Measurements from ENCODE around the gene ILF3. TPM values are rescaled to one million over a fixed set of nuclear protein-coding genes. Genes with fewer than 3 reads are reported as not detected.

Gene ILF3
- polyA plus RNA-seq, 1 donor (not counting 4 experiments of a cell fraction or from before 2014, with no cell fraction given) = 162 TPM

GRCh38 chr19:10695401-10696398 is 41.6 kb downstream of the ILF3 start:
- H3K4me1 ChIP-seq (ENCODE audit: control insufficient read depth, extremely low read depth, insufficient read depth, low read length) = peaks cover 10% of the 10 kb centered on the region
- no peak for FAIRE-seq
- H3K79me2 ChIP-seq (ENCODE audit: control insufficient read depth, insufficient read depth, low read length) = no peaks in the 10 kb centered on the region
- no peaks in the 10 kb centered on the region for H3K9me1 ChIP-seq (ENCODE audit: control insufficient read depth, extremely low read depth, insufficient read depth, low read length)
- H3K4me2 ChIP-seq (ENCODE audit: control insufficient read depth, extremely low read depth, insufficient read depth, low read depth, low read length) = peak overlapping the region; percentile 70
- H4K20me1 ChIP-seq (ENCODE audit: control insufficient read depth, extremely low read depth, insufficient read depth, low read length) = peaks cover 19% of the 10 kb centered on the region
- peaks cover 10 to 18% of the 10 kb centered on the region in 2 experiments for H3K36me3 ChIP-seq (ENCODE audit: control insufficient read depth in 2 of 2, extremely low read depth in 1 of 2, insufficient read depth in 2 of 2, low read length in 2 of 2)
- dilution Hi-C loops (cut with MboI; ENCODE audit: extremely low pct_ligation_motif_present, low sequenced_read_pairs) = no loop called here
- no peaks in the 10 kb centered on the region for H3K9me3 ChIP-seq (ENCODE audit: control insufficient read depth, low read depth, low read length)
- H3K27me3 ChIP-seq (ENCODE audit: control insufficient read depth, extremely low read depth, insufficient read depth, low read length) = no peaks in the 10 kb centered on the region
- H3K4me3 ChIP-seq (ENCODE audit: control insufficient read depth in 2 of 3, extremely low read depth in 1 of 3, insufficient read depth in 2 of 3, low read depth in 1 of 3, low read length in 3 of 3) = peak overlapping the region in 1 of 3 experiments; percentile 49
- H3K9ac ChIP-seq (ENCODE audit: control insufficient read depth, extremely low read depth, insufficient read depth, low read length) = no peak overlapping the region
- H3K27ac ChIP-seq (ENCODE audit: control insufficient read depth, insufficient read depth, low read length) = no peak overlapping the region
- no peak overlapping the region for H2AFZ ChIP-seq (ENCODE audit: control insufficient read depth, low read length)
- TF ChIP-seq, protein P1, sequence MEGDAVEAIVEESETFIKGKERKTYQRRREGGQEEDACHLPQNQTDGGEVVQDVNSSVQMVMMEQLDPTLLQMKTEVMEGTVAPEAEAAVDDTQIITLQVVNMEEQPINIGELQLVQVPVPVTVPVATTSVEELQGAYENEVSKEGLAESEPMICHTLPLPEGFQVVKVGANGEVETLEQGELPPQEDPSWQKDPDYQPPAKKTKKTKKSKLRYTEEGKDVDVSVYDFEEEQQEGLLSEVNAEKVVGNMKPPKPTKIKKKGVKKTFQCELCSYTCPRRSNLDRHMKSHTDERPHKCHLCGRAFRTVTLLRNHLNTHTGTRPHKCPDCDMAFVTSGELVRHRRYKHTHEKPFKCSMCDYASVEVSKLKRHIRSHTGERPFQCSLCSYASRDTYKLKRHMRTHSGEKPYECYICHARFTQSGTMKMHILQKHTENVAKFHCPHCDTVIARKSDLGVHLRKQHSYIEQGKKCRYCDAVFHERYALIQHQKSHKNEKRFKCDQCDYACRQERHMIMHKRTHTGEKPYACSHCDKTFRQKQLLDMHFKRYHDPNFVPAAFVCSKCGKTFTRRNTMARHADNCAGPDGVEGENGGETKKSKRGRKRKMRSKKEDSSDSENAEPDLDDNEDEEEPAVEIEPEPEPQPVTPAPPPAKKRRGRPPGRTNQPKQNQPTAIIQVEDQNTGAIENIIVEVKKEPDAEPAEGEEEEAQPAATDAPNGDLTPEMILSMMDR (optimal IDR thresholded peaks at IDR 0.05 in 1 of 3, IDR thresholded peaks at IDR 0.05 in 1 of 3, conservative IDR thresholded peaks at IDR 0.05 in 1 of 3; ENCODE audit: extremely low read depth in 1 of 3, insufficient read depth in 2 of 3, low read length in 3 of 3) = peak in 1 of 3 experiments; percentile 8
- no peak for TF ChIP-seq EZH2 (IDR thresholded peaks at IDR 0.05; ENCODE audit: low read length)
- peak; percentile 69 for DNase-seq (ENCODE audit: low read depth, low spot score)

GRCh38 chr19:10699650-10700335 is 45.6 kb downstream of the ILF3 start:
- H3K27me3 ChIP-seq (ENCODE audit: control insufficient read depth, extremely low read depth, insufficient read depth, low read length) = no peaks in the 10 kb centered on the region
- no peak overlapping the region for H3K4me2 ChIP-seq (ENCODE audit: control insufficient read depth, extremely low read depth, insufficient read depth, low read depth, low read length)
- H3K4me1 ChIP-seq (ENCODE audit: control insufficient read depth, extremely low read depth, insufficient read depth, low read length) = peaks cover 19% of the 10 kb centered on the region
- H3K4me3 ChIP-seq (ENCODE audit: control insufficient read depth in 2 of 3, extremely low read depth in 1 of 3, insufficient read depth in 2 of 3, low read depth in 1 of 3, low read length in 3 of 3) = no peak overlapping the region
- dilution Hi-C loops (cut with MboI; ENCODE audit: extremely low pct_ligation_motif_present, low sequenced_read_pairs) = no loop called here
- H3K79me2 ChIP-seq (ENCODE audit: control insufficient read depth, insufficient read depth, low read length) = peaks cover 9% of the 10 kb centered on the region
- no peak overlapping the region for H2AFZ ChIP-seq (ENCODE audit: control insufficient read depth, low read length)
- H3K9ac ChIP-seq (ENCODE audit: control insufficient read depth, extremely low read depth, insufficient read depth, low read length) = no peak overlapping the region
- H3K9me3 ChIP-seq (ENCODE audit: control insufficient read depth, low read depth, low read length) = no peaks in the 10 kb centered on the region
- H4K20me1 ChIP-seq (ENCODE audit: control insufficient read depth, extremely low read depth, insufficient read depth, low read length) = peaks cover 8% of the 10 kb centered on the region
- no peaks in the 10 kb centered on the region for H3K9me1 ChIP-seq (ENCODE audit: control insufficient read depth, extremely low read depth, insufficient read depth, low read length)
- TF ChIP-seq, protein P1 (optimal IDR thresholded peaks at IDR 0.05 in 1 of 3, IDR thresholded peaks at IDR 0.05 in 1 of 3, conservative IDR thresholded peaks at IDR 0.05 in 1 of 3; ENCODE audit: extremely low read depth in 1 of 3, insufficient read depth in 2 of 3, low read length in 3 of 3) = peak; percentile 50 to 62 (median 59)
- no peak for TF ChIP-seq EZH2 (IDR thresholded peaks at IDR 0.05; ENCODE audit: low read length)
- no peak for FAIRE-seq
- no peaks in the 10 kb centered on the region for H3K36me3 ChIP-seq (ENCODE audit: control insufficient read depth in 2 of 2, extremely low read depth in 1 of 2, insufficient read depth in 2 of 2, low read length in 2 of 2)
- DNase-seq (ENCODE audit: low read depth, low spot score) = no peak
- H3K27ac ChIP-seq (ENCODE audit: control insufficient read depth, insufficient read depth, low read length) = no peak overlapping the region
